Anterior cingulate cortex (tissue), 58 donors: ENCODE data around the gene GRIN3B.

Experiments used
- DNase-seq, 58 donors: peaks; one replicate each; lab custom pipeline; 2025; lab: John Stamatoyannopoulos, UW

Gene GRIN3B

GRCh38 chr19:964761-965694, 35.2 kb upstream of the GRIN3B start:
- DNase-seq: no peak

- DNase-seq: no peak
These were observed 33.6 kb upstream of the GRIN3B start for GRCh38 chr19:966485-967088.

- DNase-seq: no peak
These were observed 29.5 kb upstream of the GRIN3B start for GRCh38 chr19:970695-971094.

- DNase-seq: no peak
These were observed 28.4 kb upstream of the GRIN3B start for GRCh38 chr19:971795-972194.

GRCh38 chr19:972281-972680, 27.9 kb upstream of the GRIN3B start:
- DNase-seq: no peak

GRCh38 chr19:973726-974563, 26.3 kb upstream of the GRIN3B start:
- no peak for DNase-seq

- DNase-seq: no peak
These were observed 25.5 kb upstream of the GRIN3B start for GRCh38 chr19:974564-975257.

GRCh38 chr19:976476-976875, 23.7 kb upstream of the GRIN3B start:
- DNase-seq: no peak

- DNase-seq: no peak
These were observed 23.2 kb upstream of the GRIN3B start for GRCh38 chr19:977058-977464.

GRCh38 chr19:979318-979741, 20.9 kb upstream of the GRIN3B start:
- DNase-seq: no peak

GRCh38 chr19:980133-980998, 19.9 kb upstream of the GRIN3B start:
- DNase-seq: no peak

- DNase-seq: peak in 53 of 58 donors; percentile 3 to 73 (median 49)
These were observed 17.6 kb upstream of the GRIN3B start for GRCh38 chr19:982567-983170.

- peak; percentile 57 to 96 (median 89) for DNase-seq
These were observed 15.9 kb upstream of the GRIN3B start, which contains the start of gene WDR18 for GRCh38 chr19:984165-984967. Gene WDR18 (plus strand): TSS chr19:984345. CDS start chr19:984354, 9 bp downstream.

GRCh38 chr19:986083-986482, 14.1 kb upstream of the GRIN3B start:
- DNase-seq: no peak

- no peak for DNase-seq
These were observed 12.1 kb upstream of the GRIN3B start for GRCh38 chr19:988081-988480.

- DNase-seq: no peak
These were observed 11.7 kb upstream of the GRIN3B start for GRCh38 chr19:988510-988909.

- DNase-seq: no peak
These were observed 10.7 kb upstream of the GRIN3B start for GRCh38 chr19:989381-990081.
